GM18508 (cell line): Measurements from ENCODE around the gene TEX12.

Source experiments
- ATAC-seq: cut with Tn5 transposase; IDR thresholded peaks from one replicate; pipeline ENCODE4 v1.9.1; 2021; ENCODE audit warnings: moderate number of reproducible peaks; ENCODE audit not compliant: insufficient read depth, unreplicated experiment

The TEX12 gene

DNA sequence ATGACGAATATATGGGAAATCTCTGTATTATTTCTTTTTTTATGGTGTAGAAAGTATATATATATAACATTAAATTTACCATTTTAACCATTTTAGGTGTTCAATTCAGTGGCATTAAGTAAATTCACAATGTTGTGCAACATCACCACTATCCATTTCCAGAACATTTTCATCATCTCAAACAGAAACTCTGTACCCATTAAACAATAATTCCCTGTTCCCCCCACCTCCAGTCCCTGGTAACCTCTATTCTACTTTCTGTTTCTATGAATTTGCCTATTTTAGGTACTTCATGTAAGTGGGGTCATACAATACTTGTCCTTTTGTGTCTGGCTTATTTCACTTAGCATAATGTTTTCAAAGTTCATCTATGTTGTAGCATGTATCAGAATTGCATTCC is 43.7 kb downstream of the TEX12 start:
- ATAC-seq, result no peak

DNA sequence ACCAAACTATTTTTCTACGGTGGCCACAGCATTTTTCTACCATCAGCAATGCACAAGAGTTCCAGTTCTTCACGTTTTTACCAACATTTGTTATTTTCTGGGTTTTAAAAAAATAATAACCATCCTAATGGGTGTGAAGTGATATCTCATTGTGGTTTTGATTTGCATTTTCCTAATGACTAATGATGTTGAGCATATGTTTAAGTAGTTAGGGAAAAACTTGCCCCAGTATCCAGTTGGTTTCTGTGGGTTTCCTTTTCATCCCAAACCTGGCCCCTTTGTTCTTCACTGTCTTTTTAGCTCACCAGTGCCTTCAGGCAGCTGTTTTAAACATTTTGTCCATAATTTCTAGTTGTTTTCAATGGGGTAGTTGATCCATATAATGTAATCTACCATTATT is 44.4 kb downstream of the TEX12 start:
- no peak for ATAC-seq

DNA sequence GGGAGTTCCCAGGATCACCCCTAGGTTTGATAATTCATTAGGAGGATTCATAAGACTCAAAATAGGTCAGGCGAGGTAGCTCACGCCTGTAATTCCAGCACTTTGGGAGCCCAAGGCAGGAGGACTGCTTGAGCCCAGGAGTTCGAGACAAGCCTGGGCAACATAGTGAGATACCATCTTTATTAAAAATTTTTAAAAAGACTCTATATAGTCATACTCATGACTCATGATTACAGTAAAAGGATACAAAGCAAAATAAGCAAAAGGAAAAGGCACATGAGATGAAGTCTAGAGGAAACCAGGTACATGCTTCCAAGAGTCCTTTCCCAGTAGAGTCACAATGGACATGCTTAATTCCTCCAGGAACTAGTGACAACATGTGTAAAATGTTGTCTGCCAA is 45.1 kb downstream of the TEX12 start:
- no peak for ATAC-seq

DNA sequence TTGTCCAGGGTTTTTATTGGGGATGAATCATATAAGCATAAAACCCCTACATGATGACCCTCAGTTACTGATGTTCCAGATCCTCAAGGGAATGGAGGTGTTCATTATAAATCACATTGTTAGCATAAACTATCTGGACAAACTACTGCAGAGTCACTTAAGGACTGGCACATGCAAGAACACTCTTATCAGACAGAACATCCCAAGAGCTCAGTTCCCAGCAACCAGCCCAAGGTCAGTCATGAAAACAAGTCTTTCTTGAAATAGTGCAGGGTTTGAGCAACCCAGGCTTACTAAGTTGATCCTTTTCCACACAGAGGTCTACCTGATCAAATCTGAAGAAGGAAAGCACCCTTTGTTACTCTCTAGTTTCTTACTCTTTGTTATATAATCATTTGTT is 45.5 kb downstream of the TEX12 start:
- ATAC-seq, result no peak

DNA sequence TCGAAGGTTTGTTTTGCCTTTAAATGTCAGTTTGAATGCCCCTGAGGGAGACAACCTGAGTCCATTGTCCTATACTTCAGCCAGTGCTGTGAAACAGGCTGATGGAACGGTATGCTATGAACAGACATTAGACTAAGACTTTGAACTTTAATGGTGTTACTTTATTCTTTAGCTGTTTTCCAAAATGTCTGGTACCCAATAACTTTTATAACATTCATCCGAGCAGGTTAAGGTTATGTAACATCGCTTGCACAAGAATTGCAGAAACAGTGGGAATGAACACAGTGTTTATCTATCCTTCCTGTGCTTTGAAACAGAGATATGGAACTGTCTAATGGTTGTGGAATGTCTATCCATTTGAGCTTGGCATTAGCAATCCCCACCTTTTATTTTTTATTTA is 46.6 kb downstream of the TEX12 start:
- no peak for ATAC-seq

DNA sequence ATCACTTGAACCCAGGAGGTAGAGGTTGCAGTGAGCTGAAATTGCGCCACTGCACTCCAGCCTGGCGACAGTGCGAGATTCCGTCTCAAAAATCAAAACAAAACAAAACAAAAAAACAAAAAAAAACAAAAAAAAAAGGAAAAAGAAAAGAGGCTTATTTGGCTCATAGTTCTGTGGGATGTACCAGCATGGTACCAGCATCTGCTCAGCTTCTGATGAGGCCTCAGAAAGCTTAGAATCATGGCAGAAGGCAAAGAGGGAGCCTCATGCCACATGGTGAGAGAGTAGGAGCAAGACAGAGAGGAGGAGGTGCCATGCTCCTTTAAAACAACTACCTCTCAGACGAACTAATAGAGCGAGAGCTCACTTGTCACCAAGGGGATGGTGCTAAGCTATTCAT is 48.4 kb downstream of the TEX12 start:
- ATAC-seq, result no peak

DNA sequence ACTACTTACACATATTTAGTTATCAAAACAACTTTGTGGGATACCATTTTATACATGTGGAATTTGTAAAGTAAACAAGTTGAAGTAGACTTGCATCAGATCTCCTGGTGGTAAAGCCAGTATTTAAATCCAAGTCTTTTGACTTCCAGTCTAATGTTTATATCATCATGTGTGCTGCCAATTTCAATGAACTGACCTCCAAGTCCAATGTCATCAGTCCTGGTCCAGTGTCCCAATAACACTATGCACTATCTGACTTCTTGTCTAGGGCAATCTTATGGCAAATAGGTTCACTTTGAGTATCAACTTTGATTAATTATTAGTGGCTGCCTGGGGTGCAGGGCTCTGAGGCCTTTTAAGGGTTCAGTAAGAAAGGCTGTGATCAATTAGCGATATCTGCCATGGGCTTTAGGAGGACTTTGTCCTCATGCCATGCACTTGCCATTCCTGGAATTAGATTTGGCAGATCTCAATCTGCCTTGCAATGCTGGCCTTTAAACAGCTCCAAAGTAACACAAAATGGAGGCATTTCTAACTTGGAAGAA is 49.5 kb downstream of the TEX12 start:
- no peak for ATAC-seq

DNA sequence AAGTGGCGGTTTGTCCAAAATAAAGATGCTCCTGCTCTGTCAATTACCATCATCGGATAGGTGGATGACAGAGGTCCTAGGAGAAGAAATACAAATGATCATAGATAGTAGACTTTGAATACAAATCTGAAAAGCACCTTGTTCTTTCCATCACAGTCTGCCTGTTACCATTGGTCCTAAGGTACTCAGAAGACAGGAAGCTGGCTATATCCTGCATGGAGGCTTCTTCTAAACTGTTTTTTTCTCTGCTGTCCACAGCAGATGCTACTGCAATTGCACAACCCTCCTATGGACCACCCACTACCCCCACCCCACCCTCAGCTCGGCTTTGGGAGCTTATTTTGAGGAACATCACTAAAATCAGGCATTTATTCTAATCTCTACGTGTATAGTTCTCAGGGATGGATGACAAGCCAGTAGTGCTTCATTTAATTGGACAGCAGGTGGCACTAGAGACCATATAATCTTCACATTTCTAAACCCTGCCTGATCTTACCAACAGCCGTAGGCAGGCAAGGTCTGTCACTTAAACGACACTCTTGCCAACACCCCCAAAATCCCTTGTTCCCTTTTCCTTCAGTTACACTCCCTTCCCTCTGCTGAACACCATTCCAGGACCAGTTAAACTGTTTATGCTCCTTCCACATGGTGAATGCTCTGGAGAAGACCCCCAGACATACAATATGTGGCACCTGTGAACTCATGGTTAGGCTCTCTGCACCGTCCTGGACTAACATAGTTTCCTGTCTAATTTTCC is 52.5 kb downstream of the TEX12 start:
- no peak for ATAC-seq

DNA sequence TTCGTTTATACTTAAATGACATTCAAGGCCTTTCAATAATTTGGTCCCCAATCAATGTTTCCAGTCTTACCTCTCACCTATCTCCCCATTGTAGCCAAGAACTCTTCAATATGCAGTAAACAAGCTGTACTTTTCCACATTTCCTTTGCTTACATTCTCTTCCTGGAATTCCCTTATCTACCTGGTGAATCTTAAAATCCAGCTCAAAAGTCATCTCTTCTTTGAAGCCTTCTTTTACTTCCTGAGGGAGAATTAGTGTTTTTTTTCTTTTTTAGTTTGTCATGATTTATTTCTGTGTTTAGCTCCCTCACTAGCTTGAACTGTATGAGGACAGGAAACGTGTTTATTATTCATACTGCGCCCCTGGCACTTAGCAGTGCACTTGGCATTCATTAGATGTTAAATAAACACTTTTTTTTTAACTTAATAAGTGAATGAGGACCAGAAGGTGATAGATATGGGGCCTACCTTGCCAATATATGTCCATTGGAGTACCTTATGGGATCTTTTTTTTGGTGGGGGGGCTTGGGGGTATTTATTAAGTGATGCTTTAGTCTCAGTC is 54.2 kb downstream of the TEX12 start:
- ATAC-seq, result no peak
